BLaER1 treated with 17β-estradiol and CSF1 and Interleukin-3, amounts not matched to agents 10 nM and 100 nM (cell line): ENCODE data around the gene MYO5C.

ENCODE experiments used
- H3K27ac ChIP-seq, 11 experiments: shearing (Covaris generic); formaldehyde crosslinking; 2 replicates each; pipeline ENCODE4 v1.8.1; 2022
- H3K27me3 ChIP-seq, 11 experiments: shearing (Covaris generic); formaldehyde crosslinking; 2 replicates each; pipeline ENCODE4 v1.8.1; 2022
- H3K36me3 ChIP-seq, 11 experiments: shearing (Covaris generic); formaldehyde crosslinking; 2 replicates each; pipeline ENCODE4 v1.8.1; 2022
- H3K4me1 ChIP-seq, 10 experiments: shearing (Covaris generic); formaldehyde crosslinking; 2 replicates each; pipeline ENCODE4 v1.8.1; 2022
- H3K4me2 ChIP-seq, 11 experiments: shearing (Covaris generic); formaldehyde crosslinking; 2 replicates each; pipeline ENCODE4 v1.8.1; 2022
- H3K4me3 ChIP-seq, 10 experiments: shearing (Covaris generic); formaldehyde crosslinking; 2 replicates each; pipeline ENCODE4 v1.8.1; 2022
- H3K9ac ChIP-seq, 11 experiments: shearing (Covaris generic); formaldehyde crosslinking; 2 replicates each; pipeline ENCODE4 v1.8.1; 2022
- H3K9me3 ChIP-seq, 11 experiments: shearing (Covaris generic); formaldehyde crosslinking; replicated peaks in 1 of 11; 2 replicates each; pipeline ENCODE4 v1.8.1; 2022
- H4K20me1 ChIP-seq, 11 experiments: shearing (Covaris generic); formaldehyde crosslinking; 2 replicates each; pipeline ENCODE4 v1.8.1; 2022
- Cebpa-rat ChIP-seq, 11 experiments: shearing (Covaris generic); IDR thresholded peaks; 2 replicates each; pipeline ENCODE4 v1.8.1; 2022

Gene MYO5C

GRCh38 chr15:52317688-52318087 is 22.1 kb upstream of the MYO5C start:
- no peaks in the 10 kb centered on the region for H3K27me3 ChIP-seq
- no peak overlapping the region for H3K27ac ChIP-seq
- H4K20me1 ChIP-seq, result no peaks in the 10 kb centered on the region
- H3K4me3 ChIP-seq, result no peak overlapping the region
- TF ChIP-seq Cebpa-rat (IDR thresholded peaks at IDR 0.05), result no peak
- peaks cover 60 to 100% (median 82%) of the 10 kb centered on the region in 11 experiments for H3K36me3 ChIP-seq
- H3K4me1 ChIP-seq, result no peaks in the 10 kb centered on the region
- no peaks in the 10 kb centered on the region for H3K9me3 ChIP-seq
- no peak overlapping the region for H3K4me2 ChIP-seq
- H3K9ac ChIP-seq, result no peak overlapping the region

GRCh38 chr15:52317022-52317421 is 21.4 kb upstream of the MYO5C start:
- no peak overlapping the region for H3K27ac ChIP-seq

GRCh38 chr15:52309154-52309548 is 13.5 kb upstream of the MYO5C start:
- Histone ChIP-seq H3K4me3 (no peak overlapping the region), H3K9me3 (peaks cover 0 to 7% (median 0%) of the 10 kb centered on the region in 11 experiments; a peak in 1 of 22 replicates), H3K4me2 (no peak overlapping the region), H3K27me3 (no peaks in the 10 kb centered on the region), H3K9ac (no peak overlapping the region), H3K4me1 (peaks cover under 1 to 14% (median 7%) of the 10 kb centered on the region in 10 experiments; a peak in 16 of 20 replicates), H3K36me3 (peaks cover 16 to 60% (median 35%) of the 10 kb centered on the region in 11 experiments; a peak in 21 of 22 replicates), H3K27ac (no peak overlapping the region), H4K20me1 (no peaks in the 10 kb centered on the region)
- no peak for TF ChIP-seq Cebpa-rat (IDR thresholded peaks at IDR 0.05)

More at GRCh38 chr15:52317022-52317421, 21.4 kb upstream of the MYO5C start:
- no peaks in the 10 kb centered on the region for H3K9me3 ChIP-seq
- H3K9ac ChIP-seq, result no peak overlapping the region
- H3K4me2 ChIP-seq, result no peak overlapping the region
- H4K20me1 ChIP-seq, result no peaks in the 10 kb centered on the region
- no peak for TF ChIP-seq Cebpa-rat (IDR thresholded peaks at IDR 0.05)
- no peak overlapping the region for H3K4me3 ChIP-seq
- no peaks in the 10 kb centered on the region for H3K27me3 ChIP-seq
- no peaks in the 10 kb centered on the region for H3K4me1 ChIP-seq
- H3K36me3 ChIP-seq, result peaks cover 61 to 99% (median 81%) of the 10 kb centered on the region in 11 experiments

GRCh38 chr15:52308446-52309153 is 13.0 kb upstream of the MYO5C start:
- Histone ChIP-seq H3K27me3 (no peaks in the 10 kb centered on the region), H3K27ac (no peak overlapping the region), H4K20me1 (no peaks in the 10 kb centered on the region), H3K4me2 (peak overlapping the region in 1 of 11 experiments; percentile 50; a peak in 2 of 22 replicates), H3K9ac (no peak overlapping the region), H3K4me1 (peaks cover 6 to 19% (median 11%) of the 10 kb centered on the region in 10 experiments; a peak in 19 of 20 replicates), H3K9me3 (peaks cover 0 to 7% (median 0%) of the 10 kb centered on the region in 11 experiments; a peak in 1 of 22 replicates), H3K36me3 (peaks cover 15 to 55% (median 30%) of the 10 kb centered on the region in 11 experiments; a peak in 21 of 22 replicates), H3K4me3 (no peak overlapping the region)
- no peak for TF ChIP-seq Cebpa-rat (IDR thresholded peaks at IDR 0.05)

GRCh38 chr15:52307847-52308246 is 12.2 kb upstream of the MYO5C start:
- Histone ChIP-seq H4K20me1 (no peaks in the 10 kb centered on the region), H3K9ac (no peak overlapping the region), H3K4me3 (no peak overlapping the region), H3K4me2 (no peak overlapping the region), H3K36me3 (peaks cover 8 to 47% (median 23%) of the 10 kb centered on the region in 11 experiments; a peak in 19 of 22 replicates), H3K9me3 (peaks cover 0 to 7% (median 0%) of the 10 kb centered on the region in 11 experiments; a peak in 1 of 22 replicates), H3K27me3 (no peaks in the 10 kb centered on the region), H3K4me1 (peaks cover 11 to 27% (median 16%) of the 10 kb centered on the region in 10 experiments; a peak in 19 of 20 replicates), H3K27ac (no peak overlapping the region)
- TF ChIP-seq Cebpa-rat (IDR thresholded peaks at IDR 0.05), result no peak

GRCh38 chr15:52306270-52306669 is 10.7 kb upstream of the MYO5C start:
- H3K4me2 ChIP-seq, result no peak overlapping the region
- TF ChIP-seq Cebpa-rat (IDR thresholded peaks at IDR 0.05), result no peak
- H3K36me3 ChIP-seq, result peaks cover 5 to 33% (median 17%) of the 10 kb centered on the region in 11 experiments; a peak in 17 of 22 replicates
- peaks cover 0 to 7% (median 0%) of the 10 kb centered on the region in 11 experiments; a peak in 1 of 22 replicates for H3K9me3 ChIP-seq
- H4K20me1 ChIP-seq, result no peaks in the 10 kb centered on the region
- H3K4me1 ChIP-seq, result peaks cover 11 to 29% (median 17%) of the 10 kb centered on the region in 10 experiments; a peak in 19 of 20 replicates
- no peak overlapping the region for H3K9ac ChIP-seq
- no peak overlapping the region for H3K4me3 ChIP-seq
- H3K27me3 ChIP-seq, result no peaks in the 10 kb centered on the region
- H3K27ac ChIP-seq, result no peak overlapping the region

GRCh38 chr15:52303093-52303772 is 7.6 kb upstream of the MYO5C start:
- Histone ChIP-seq H3K27ac (no peak overlapping the region), H3K36me3 (peaks cover 0 to 11% (median 0%) of the 10 kb centered on the region in 11 experiments; a peak in 3 of 22 replicates), H3K4me2 (peak overlapping the region in 10 of 11 experiments; percentile 2 to 68 (median 46); a peak in 18 of 22 replicates), H3K4me1 (peaks cover 3 to 19% (median 11%) of the 10 kb centered on the region in 10 experiments; a peak in 19 of 20 replicates), H3K4me3 (no peak overlapping the region), H3K9ac (no peak overlapping the region), H4K20me1 (no peaks in the 10 kb centered on the region), H3K9me3 (peaks cover 5 to 19% (median 11%) of the 10 kb centered on the region in 11 experiments; a peak in 10 of 22 replicates), H3K27me3 (no peaks in the 10 kb centered on the region)
- TF ChIP-seq Cebpa-rat (IDR thresholded peaks at IDR 0.05), result no peak

GRCh38 chr15:52301265-52301847 is 5.8 kb upstream of the MYO5C start:
- H4K20me1 ChIP-seq, result no peaks in the 10 kb centered on the region
- no peak overlapping the region for H3K27ac ChIP-seq
- peaks cover 0 to 11% (median 0%) of the 10 kb centered on the region in 11 experiments; a peak in 3 of 22 replicates for H3K36me3 ChIP-seq
- no peak for TF ChIP-seq Cebpa-rat (IDR thresholded peaks at IDR 0.05)
- H3K9ac ChIP-seq, result no peak overlapping the region
- peaks cover 0 to 2% (median 0%) of the 10 kb centered on the region in 11 experiments; a peak in 3 of 22 replicates for H3K27me3 ChIP-seq
- peaks cover 0 to 20% (median 11%) of the 10 kb centered on the region in 10 experiments; a peak in 16 of 20 replicates for H3K4me1 ChIP-seq
- H3K4me2 ChIP-seq, result no peak overlapping the region
- H3K9me3 ChIP-seq, result peaks cover 5 to 19% (median 11%) of the 10 kb centered on the region in 11 experiments; a peak in 10 of 22 replicates
- no peak overlapping the region for H3K4me3 ChIP-seq
